C4-2B (cell line): ENCODE measurements around the gene AGBL3.

ENCODE experiments used
- H3K27ac ChIP-seq: fragments of 450-650 bp; 2 replicates; pipeline ENCODE4 v1.5.1; 2017
- ZFX ChIP-seq: fragments of 450-650 bp; IDR thresholded peaks from 2 replicates; pipeline ENCODE4 v1.6.1; 2017
- TF ChIP-seq, protein P1 (sequence below): fragments of 450-650 bp; conservative IDR thresholded peaks from 2 replicates; pipeline ENCODE4 v1.5.1; 2017; ENCODE audit warnings: mild to moderate bottlenecking

AGBL3 gene

DNA sequence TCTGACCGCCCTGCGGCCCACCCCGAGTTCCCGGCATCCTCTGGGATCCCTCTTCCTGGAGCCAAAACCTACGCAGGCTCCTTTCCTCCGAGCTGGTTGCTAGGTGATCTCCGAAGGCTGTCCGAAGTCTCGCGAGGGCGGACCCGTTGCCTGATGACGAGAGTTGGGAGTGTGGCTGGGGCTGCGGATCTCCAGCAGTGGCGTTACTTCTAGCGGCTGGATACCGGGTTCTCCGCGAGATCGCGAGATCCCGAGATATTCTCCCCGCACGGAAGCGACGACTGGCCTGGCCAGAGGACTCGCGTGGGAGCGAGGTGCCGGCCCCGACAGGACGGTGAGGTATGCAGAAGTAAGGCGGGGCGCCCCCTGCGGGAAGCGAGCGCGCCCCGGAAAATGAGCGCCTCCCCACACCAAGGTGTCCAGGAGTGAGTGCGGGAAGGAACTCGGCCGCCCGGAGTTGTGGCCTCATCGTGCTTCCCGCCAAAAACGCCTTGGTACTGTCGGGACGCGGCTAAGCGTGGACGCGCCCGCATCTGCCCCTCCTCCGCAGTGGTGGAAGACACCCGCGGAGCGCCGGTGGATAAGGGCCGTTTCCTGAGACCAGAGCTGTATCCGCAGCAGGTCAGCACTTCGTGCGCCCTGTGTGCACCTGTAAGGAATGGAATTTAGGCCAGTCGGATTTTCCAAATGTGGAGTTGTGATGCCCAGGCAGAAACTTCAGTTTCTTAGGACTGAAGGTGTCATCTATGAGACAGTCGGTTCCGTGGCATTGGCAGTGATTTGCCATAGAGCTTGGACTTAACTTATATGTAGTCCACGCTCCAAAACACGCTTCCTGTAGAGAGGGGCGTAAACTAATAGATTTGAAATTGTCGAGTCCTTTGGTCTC is at the start of gene AGBL3:
AGBL3 (plus strand) TSS at position 146 of the 889 bp plus-strand sequence. CDS start 1,426 bp downstream, outside the sequence.
- H3K27ac ChIP-seq, result peak within 1 kb of the TSS; percentile 95
- TF ChIP-seq, protein P1, sequence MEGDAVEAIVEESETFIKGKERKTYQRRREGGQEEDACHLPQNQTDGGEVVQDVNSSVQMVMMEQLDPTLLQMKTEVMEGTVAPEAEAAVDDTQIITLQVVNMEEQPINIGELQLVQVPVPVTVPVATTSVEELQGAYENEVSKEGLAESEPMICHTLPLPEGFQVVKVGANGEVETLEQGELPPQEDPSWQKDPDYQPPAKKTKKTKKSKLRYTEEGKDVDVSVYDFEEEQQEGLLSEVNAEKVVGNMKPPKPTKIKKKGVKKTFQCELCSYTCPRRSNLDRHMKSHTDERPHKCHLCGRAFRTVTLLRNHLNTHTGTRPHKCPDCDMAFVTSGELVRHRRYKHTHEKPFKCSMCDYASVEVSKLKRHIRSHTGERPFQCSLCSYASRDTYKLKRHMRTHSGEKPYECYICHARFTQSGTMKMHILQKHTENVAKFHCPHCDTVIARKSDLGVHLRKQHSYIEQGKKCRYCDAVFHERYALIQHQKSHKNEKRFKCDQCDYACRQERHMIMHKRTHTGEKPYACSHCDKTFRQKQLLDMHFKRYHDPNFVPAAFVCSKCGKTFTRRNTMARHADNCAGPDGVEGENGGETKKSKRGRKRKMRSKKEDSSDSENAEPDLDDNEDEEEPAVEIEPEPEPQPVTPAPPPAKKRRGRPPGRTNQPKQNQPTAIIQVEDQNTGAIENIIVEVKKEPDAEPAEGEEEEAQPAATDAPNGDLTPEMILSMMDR, result peak; percentile 88
- TF ChIP-seq ZFX, result peak; percentile 69

DNA sequence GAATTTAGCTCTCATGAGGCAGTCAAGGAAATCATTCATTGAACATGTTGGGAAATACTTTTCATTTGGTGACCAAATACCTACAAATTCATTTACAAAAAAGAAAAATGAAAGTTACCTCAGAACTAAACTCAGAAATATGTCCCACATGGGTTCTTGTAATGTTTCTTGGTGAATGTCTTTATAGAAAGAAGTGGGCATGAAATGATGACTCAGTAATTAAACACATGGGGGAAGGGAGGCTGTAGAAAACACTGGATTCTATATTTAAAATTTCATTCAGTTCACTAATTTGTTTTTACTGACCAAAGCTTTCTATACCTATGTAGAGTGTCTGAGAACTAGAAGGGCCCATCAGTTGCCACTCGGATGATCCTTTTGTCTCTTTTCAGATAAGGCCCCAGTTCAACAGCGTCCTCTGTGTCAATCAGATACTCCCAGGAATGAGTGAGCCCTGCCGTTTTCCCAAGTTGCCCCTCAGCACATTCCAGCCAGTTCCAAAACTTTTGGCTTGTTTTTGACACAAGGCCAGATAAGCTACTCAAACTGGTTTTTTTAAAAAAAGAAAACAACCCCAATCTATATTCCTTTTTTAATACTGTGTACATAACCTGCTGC is 49.3 kb upstream of the AGBL3 start:
- H3K27ac ChIP-seq, result no peak overlapping the region
- no peak for TF ChIP-seq ZFX
- TF ChIP-seq, protein P1, result no peak

DNA sequence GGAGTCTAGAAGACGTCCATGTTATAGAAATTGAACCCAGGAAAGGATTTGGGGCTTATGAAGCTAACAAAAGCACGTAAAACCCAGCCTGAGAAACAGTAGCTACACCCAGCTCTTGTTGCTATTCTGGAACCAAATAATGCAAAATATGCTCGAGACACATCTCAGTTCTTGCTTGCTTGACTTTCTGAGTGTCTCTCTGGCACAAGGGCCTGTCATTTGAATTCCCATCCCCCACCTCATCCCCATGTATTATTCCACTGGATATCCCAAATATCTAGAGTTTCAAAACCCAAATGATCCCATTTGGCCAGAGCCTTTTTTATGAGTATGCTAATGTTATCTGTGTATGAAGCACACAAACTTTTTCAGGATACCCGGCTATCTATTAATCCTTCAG is 48.2 kb upstream of the AGBL3 start:
- TF ChIP-seq, protein P1, result no peak
- no peak for TF ChIP-seq ZFX
- no peak overlapping the region for H3K27ac ChIP-seq

DNA sequence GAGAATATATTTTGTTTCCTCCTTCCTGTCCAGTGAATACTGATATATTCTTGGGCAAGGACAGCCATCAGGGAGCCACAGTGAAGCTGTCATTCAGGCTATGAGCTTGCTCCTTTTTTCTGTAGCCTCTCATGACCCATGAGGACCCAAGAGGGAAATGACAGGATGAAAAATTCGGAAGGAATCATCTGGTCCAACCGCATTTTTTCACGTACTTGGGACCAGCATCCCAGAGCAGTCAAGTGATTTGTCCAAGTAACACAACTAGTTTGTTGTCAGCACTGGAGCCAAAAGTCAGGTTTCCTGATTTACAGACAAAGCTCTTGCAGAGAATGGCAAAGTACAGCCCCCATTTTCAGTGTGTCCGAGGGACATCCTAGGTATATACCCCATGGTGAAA is 47.2 kb upstream of the AGBL3 start:
- H3K27ac ChIP-seq, result no peak overlapping the region
- TF ChIP-seq, protein P1, result no peak
- no peak for TF ChIP-seq ZFX

DNA sequence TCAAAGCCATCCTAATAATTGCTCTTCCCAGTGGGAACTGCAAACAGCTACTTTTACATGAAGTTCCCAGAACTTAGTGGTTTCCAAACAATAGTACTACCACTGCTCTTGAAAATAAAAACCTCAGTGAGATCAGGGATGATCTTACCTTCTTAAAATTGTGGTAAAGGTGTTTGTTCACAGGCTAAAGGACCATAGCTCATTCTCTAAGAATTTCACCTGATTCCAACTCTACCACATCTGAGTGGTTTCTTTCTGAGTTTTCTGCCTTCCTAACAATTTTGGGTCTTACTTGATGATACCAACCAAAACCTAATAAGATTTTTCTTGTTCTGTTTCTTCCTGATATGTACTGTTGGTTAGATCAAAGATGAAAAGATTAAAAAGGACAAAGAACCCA is 45.6 kb upstream of the AGBL3 start:
- TF ChIP-seq, protein P1, result no peak
- no peak for TF ChIP-seq ZFX
- H3K27ac ChIP-seq, result no peak overlapping the region

DNA sequence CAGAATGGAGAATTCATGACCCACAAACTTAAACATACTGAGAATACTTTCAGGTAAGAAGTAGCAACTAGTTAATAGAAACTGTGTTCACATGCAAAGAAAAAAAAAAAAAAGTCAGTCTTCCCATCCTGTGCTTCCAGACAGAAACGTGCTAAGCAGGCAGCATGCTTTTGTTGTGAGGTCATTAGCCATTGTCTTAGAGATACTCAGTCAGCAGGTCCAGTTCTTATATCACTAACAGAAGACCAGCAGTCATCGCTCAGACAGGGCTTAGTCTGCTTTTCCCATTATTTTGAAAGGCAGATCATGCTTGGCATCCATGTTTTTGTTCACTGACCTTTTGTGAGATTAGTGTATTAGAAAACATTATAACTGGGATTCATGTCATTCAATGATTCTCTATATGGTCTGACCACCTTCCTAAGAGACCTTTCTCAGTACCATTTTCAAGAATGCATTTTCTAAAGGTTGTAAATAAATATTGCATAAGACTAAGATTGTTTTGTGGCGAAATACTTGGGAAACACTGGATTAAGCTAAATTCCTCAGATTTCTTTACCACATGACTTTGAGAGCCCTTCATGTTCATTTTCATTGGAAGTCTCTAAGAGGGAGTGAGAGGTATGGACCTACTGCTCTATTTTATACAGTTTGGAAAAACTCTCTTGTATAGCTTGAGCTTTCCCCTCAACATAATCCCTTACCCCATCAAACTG is 45.0 kb upstream of the AGBL3 start:
- TF ChIP-seq ZFX, result no peak
- TF ChIP-seq, protein P1, result no peak

DNA sequence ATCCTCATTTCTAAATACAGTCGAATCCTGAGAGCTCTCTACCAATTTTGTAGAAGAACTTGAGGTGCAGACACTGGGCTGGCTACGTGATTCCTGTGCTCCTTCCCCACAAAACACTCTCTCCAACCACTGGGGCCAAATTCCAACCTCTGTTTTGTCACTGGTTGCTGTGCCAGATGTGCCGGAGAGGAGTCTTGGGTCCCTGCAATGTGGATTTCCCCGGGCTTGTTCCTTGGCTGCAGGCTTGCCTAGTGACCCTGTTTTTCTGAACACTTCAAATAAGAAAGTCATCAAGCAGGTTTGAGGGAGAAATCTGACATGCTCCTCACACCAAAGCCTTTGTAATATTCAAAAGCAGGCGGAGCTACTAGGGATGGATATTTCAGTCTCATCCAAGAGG is 44.4 kb upstream of the AGBL3 start:
- no peak for TF ChIP-seq ZFX
- TF ChIP-seq, protein P1, result no peak
- H3K27ac ChIP-seq, result no peak overlapping the region

More for the DNA sequence above, 45.0 kb upstream of the AGBL3 start:
- no peak overlapping the region for H3K27ac ChIP-seq
